Right cardiac atrium (tissue), 5 donors: ENCODE results near the gene RNF208. TPM values are rescaled to one million over a fixed set of nuclear protein-coding genes. Genes with fewer than 3 reads are reported as not detected.
A peak's percentile ranks its signal among the peaks of the same experiment; 100 is the strongest.

Source experiments
- ATAC-seq, 2 donors: fragments of 200-7000 bp; cut with Tn5 transposase; one replicate each; pipeline versions ENCODE4 v1.8.0 to v1.9.1; 2020; ENCODE audit warnings: moderate library complexity in 2 of 2, mild to moderate bottlenecking in 1 of 2
- DNase-seq, 3 donors: peaks; one replicate each; pipeline ENCODE4 v3.0.0-alpha.2; 2020
- H3K27ac ChIP-seq: one replicate; pipeline ENCODE4 v1.5.1; 2013; ENCODE audit warnings: mild to moderate bottlenecking, low read length, control low read depth, moderate library complexity
- H3K27me3 ChIP-seq: one replicate; pipeline ENCODE4 v1.6.1; 2013; ENCODE audit not compliant: control insufficient read depth, insufficient read depth
- H3K4me1 ChIP-seq: one replicate; pipeline ENCODE4 v1.6.1; 2013; ENCODE audit warnings: low read length; ENCODE audit not compliant: control insufficient read depth, insufficient read depth
- H3K4me3 ChIP-seq: one replicate; pipeline ENCODE4 v1.5.1; 2013; ENCODE audit warnings: low read length, control low read depth
- H3K9me3 ChIP-seq: one replicate; pipeline ENCODE4 v1.6.1; 2013; ENCODE audit warnings: low read length; ENCODE audit not compliant: control insufficient read depth
- WGBS: extraction: QIAGEN DNeasy Blood & Tissue Kit; methylation state at CpG from one replicate; pipeline ENCODE4 v1.1.7; 2013; 5-methylcytosine and 5-hydroxymethylcytosine counted together
- intact Hi-C, 4 donors: fragments of 100-400 bp; cut with DNase I; formaldehyde crosslinking; loops; one replicate each; pipeline versions ENCODE4 v1.11.0 to v1.14.0; 2022 to 2023
- polyA plus RNA-seq: library from polyadenylated mRNA; stranded (reverse); fragments of 200-250 nt; gene quantifications from one replicate; pipeline ENCODE4 v1.2.3, GENCODE V29; 2013
- total RNA-seq, 4 donors: library from RNA; stranded (reverse); fragmentation: NEBNext Ultra II Directional; extraction: Animal tissue kit (Norgen Biotek cat#: 25700); gene quantifications; one replicate each; pipeline ENCODE4 v1.2.1, GENCODE V29; 2021
- donor health status: healthy with polysubstance abuse.
- donor health status: DM: no; HTN: yes; CAD: no.
- donor health status: DM: no; HTN: no; CAD: no.
- donor health status: DM: no; HTN: yes; CAD: no; lungs with severe emphysema.
- donor health status: DM: yes; HTN: yes; CAD: no.

The RNF208 gene
- total and polyA plus RNA-seq, 5 donors, result 17.7 to 36.0 (median 25.4) TPM

DNA sequence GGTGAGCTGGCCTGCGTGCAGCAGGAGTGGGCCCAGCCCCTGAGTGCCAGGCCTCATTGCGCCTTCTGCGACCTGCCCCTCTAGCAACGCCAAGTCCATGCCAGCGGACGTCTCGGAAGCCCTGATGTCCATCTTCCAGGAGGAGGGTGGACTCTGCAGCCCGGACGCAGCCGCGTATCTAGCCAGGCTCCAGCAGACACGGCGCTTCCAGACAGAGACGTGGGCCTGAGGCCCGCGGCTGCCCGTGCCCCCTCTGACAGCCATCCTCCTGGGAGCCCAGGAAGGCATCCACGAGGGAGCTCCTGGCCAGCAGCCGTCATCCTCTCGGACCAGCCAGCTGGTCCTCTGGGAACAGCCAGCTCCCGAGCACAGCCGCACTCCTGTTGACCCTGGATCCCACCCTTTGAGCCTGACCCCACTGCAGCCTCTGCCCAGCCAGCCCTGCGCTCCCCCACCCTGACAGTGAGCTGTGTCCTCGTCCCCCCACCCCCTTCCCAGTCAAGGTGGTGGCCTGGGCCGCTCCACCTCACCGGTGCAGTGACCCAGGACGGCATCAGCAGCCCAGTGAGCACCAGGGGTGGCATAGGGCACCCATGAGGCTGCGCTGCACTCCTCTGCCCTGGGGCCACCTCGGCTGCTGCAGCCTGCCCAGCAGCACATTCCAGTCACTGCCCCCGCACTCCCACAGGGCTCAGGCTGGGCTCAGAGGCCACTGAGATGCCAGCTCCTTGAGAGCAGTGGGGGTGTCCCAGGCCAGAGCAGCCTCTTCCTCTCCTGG lies 5.7 kb downstream of the RNF208 start:
- ATAC-seq (no peak), DNase-seq (peak in 1 of 3 donors; percentile 56)
- 89% methylated on average over 30 of the region's 30 CpGs for WGBS
- no peaks in the 10 kb centered on the region for H3K27me3 ChIP-seq
- no peaks in the 10 kb centered on the region for H3K4me1 ChIP-seq
- intact Hi-C loops, result no loop called here
- H3K27ac ChIP-seq, result no peak overlapping the region
- no peak overlapping the region for H3K4me3 ChIP-seq
- no peaks in the 10 kb centered on the region for H3K9me3 ChIP-seq

DNA sequence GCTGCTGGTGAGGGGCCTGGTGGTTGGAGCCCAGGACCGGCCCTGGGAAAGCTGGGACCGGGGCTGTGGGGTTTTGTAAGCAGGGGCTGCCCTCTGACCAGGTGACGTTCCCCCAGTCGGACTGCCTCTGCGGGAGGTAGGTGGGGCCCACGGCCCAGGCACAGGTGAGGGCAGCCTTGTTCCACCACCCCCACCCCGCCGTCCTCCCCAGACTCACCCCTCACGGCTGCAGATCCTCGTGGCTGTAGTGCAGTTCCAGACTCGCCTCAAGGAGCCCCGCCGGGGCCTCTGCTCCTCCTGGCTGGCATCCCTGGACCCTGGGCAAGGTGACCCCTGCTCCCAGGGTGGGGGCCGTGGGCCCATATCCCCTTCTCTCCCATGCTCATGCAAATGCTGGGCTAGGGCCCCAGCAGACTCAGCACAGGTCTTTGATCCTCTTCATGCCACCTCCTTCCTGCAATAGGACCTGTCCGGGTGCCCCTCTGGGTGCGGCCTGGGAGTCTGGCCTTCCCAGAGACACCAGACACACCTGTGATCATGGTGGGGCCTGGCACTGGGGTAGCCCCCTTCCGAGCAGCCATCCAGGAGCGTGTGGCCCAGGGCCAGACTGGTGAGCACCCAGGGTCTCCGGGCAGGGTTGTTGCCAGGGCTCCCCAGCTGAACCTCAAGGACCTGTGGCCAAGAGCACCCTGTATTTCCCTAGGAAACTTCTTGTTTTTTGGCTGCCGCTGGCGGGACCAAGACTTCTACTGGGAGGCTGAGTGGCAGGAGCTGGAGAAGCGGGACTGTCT lies 6.6 kb downstream of the RNF208 start:
- WGBS, result 94% methylated on average over 22 of the region's 22 CpGs
- no peaks in the 10 kb centered on the region for H3K27me3 ChIP-seq
- H3K4me1 ChIP-seq, result no peaks in the 10 kb centered on the region
- peak in 1 of 3 donors; percentile 57 for DNase-seq
- H3K27ac ChIP-seq, result no peak overlapping the region
- H3K4me3 ChIP-seq, result no peak overlapping the region
- H3K9me3 ChIP-seq, result no peaks in the 10 kb centered on the region
- intact Hi-C loops, result no loop called here
- ATAC-seq, result no peak

DNA sequence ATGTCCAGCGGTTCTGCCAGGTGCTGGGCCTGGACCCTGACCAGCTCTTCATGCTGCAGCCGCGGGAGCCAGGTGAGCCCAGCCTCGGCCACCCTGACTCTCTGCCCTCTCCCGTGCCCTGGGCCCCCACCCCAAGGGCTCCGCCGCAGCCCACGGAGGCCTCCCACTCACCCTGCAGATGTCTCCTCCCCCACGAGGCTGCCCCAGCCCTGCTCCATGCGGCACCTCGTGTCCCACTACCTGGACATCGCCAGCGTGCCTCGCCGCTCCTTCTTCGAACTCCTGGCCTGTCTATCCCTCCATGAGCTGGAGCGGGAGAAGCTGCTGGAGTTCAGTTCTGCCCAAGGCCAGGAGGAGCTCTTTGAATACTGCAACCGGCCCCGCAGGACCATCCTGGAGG lies 7.4 kb downstream of the RNF208 start:
- intact Hi-C loops, result no loop called here
- 93% methylated on average over 19 of the region's 19 CpGs for whole genome bisulfite sequencing
- no peak overlapping the region for H3K27ac ChIP-seq

DNA sequence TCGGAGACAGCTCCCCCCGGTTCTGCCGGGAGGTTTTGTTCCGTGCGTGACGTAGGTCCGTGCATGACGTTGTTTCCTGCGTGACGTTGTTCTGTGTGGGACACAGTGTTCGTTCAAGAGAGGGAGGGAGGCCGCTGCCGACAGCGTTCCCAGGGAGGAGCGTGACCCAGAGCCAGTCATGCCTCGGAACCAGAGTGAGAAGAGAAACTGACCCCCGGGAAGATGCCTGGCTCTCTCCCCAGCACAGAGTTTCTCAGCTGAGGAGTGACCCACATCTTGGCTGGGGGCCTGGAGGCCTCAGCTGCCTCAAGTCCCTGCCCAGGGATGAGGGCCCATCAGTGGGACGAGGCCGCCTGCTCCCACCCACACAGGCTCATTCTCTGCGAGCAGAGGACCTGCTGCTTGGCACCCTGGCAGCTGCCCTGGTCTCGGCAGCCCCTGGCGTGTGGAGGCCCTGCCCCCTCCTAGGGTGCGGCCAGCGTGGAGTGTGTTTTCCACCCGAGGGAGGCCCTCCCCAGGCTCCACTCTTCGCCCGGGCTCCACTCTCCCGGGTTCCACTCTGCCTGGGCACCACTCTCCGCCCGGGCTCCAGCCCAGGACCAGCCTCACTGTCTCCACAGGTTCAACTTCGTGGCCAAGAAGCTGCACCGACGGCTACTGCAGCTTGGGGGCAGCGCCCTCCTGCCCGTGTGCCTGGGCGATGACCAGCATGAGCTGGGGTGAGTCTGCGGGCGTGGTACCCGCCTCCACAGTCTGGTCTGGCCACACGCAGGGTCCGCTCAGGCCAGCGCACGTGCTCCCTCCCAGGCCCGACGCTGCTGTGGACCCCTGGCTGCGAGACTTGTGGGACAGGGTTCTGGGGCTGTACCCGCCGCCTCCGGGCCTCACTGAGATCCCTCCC lies 8.6 kb downstream of the RNF208 start:
- intact Hi-C loops, result no loop called here
- Histone ChIP-seq H3K4me1 (no peaks in the 10 kb centered on the region), H3K9me3 (no peaks in the 10 kb centered on the region), H3K27me3 (no peaks in the 10 kb centered on the region), H3K4me3 (no peak overlapping the region), H3K27ac (no peak overlapping the region)
- DNase-seq, result no peak
- ATAC-seq, result no peak
- WGBS, result 88% methylated on average over 49 of the region's 49 CpGs

More for the DNA sequence above, 7.4 kb downstream of the RNF208 start:
- Histone ChIP-seq H3K4me1 (no peaks in the 10 kb centered on the region), H3K9me3 (no peaks in the 10 kb centered on the region), H3K27me3 (no peaks in the 10 kb centered on the region), H3K4me3 (no peak overlapping the region)
- DNase-seq (no peak), ATAC-seq (no peak)

DNA sequence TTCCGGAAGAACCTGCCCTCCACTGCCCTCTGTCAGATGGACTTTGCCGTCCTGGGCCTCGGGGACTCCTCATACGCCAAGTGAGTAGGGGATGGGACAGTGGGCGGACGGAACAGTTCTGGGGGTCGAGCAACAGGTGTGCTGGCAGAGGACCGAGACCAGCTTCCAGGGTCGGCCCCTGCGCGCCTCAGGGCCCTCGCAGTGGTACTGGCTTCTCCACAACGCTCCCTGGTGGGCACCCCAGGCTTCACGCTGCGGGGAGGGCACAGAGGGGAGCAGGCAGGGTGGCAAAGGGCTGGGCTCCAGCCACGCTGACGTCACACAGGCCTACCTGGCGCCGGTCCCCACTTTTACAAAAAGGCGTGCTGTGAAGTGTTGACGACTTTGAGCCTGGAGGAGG lies 9.5 kb downstream of the RNF208 start:
- H3K4me3 ChIP-seq, result no peak overlapping the region
- ATAC-seq, result no peak
- 83% methylated on average over 21 of the region's 21 CpGs for WGBS
- H3K9me3 ChIP-seq, result no peaks in the 10 kb centered on the region
- H3K27ac ChIP-seq, result no peak overlapping the region
- no peaks in the 10 kb centered on the region for H3K27me3 ChIP-seq
- DNase-seq, result peak in 1 of 3 donors; percentile 47
- no peaks in the 10 kb centered on the region for H3K4me1 ChIP-seq
- intact Hi-C loops, result no loop called here

DNA sequence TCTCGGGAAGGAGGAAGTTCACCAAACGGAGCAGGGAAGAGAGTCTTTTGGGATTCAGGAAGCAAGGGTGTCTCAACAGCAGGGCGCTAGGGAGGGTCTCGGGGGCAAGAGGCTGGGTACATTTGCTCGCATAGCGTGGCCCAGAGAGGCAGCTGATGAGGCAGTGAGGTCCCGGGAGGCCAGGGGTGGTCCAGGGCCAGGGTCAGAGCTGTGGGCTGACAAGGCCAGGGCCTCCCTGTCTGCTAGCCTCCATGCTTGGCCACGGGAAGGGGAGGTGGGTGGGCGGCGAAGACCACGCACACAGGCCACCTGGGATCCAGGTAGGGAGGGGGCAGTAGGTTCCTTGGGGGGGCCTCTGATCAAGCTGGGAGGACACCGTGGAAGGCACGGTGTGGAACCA lies 10.5 kb downstream of the RNF208 start:
- no peak for DNase-seq
- Histone ChIP-seq H3K27ac (no peak overlapping the region), H3K4me1 (peaks cover 4% of the 10 kb centered on the region), H3K27me3 (no peaks in the 10 kb centered on the region), H3K9me3 (no peaks in the 10 kb centered on the region), H3K4me3 (no peak overlapping the region)
- 86% methylated on average over 13 of the region's 13 CpGs for WGBS
- intact Hi-C loops, result no loop called here
- ATAC-seq, result no peak

GRCh38 chr9:137206602-137207001 lies 15.4 kb downstream of the RNF208 start:
- Histone ChIP-seq H3K9me3 (no peaks in the 10 kb centered on the region), H3K27ac (no peak overlapping the region), H3K4me3 (peak overlapping the region; percentile 89), H3K27me3 (no peaks in the 10 kb centered on the region), H3K4me1 (peaks cover 14% of the 10 kb centered on the region)
- no peak for ATAC-seq
- no peak for DNase-seq
- intact Hi-C loops, result no loop called here
- WGBS, result 67% methylated on average over 7 of the region's 7 CpGs

DNA sequence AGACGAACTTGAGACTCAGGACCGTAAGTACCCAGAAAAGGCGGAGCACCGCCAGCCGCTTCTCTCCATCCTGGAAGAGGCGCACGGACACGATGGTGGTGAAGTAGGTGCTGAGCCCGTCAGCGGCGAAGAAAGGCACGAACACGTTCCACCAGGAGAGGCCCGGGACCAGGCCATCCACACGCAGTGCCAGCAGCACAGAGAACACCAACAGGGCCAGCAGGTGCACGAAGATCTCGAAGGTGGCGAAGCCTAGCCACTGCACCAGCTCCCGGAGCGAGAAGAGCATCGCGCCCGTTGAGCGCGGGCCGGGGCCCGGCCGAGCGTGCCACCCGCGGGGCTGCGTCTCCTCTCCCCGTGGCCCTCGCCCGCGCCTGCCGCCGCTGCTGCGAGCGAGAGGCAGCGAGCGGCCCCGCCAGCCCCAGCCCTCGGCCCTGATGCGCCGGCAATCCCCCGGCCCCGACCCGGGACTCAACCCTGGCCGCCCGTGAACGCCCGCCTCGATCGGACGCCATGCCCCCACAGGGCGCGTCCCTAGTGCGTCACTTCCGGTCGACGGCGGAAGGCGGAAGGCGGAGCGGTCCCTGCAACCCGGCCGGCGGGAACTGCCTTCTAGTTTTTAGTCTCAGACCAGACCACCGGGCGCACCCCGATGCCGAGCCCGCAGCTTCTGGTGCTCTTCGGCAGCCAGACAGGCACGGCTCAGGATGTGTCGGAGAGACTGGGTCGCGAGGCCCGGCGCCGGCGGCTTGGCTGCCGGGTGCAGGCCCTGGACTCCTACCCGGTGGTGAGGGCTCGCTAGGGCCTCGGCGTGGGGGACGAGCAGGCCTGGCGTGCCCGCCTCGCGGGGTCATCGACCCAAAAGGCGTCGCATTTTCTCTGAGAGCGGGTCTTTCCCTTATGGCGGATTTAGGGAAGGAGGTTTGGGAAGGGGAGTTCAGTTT lies 16.6 kb downstream of the RNF208 start, which contains the start of the genes NDOR1 and TMEM203:
NDOR1 (plus strand) TSS at position 575 of the 944 bp plus-strand sequence; CDS start at position 653, 78 bp downstream.
TMEM203 (minus strand) TSS at position 523 of the 944 bp plus-strand sequence; CDS start at position 289, 234 bp downstream.
- peak; percentile 92 to 97 (median 96) for DNase-seq
- under 1% methylated on average over 98 of the region's 98 CpGs for WGBS
- peak within 1 kb of the TSS; percentile 89 for H3K4me3 ChIP-seq
- peak; percentile 74 for ATAC-seq
- intact Hi-C loops, result no loop called here
- no peaks in the 10 kb centered on the region for H3K9me3 ChIP-seq
- no peaks in the 10 kb centered on the region for H3K27me3 ChIP-seq
- peaks cover 14% of the 10 kb centered on the region for H3K4me1 ChIP-seq
- peak within 1 kb of the TSS; percentile 35 for H3K27ac ChIP-seq

- 15% methylated on average over 21 of the region's 21 CpGs for WGBS
- Histone ChIP-seq H3K4me1 (peaks cover 14% of the 10 kb centered on the region), H3K27ac (no peak overlapping the region), H3K4me3 (peak overlapping the region; percentile 89), H3K9me3 (no peaks in the 10 kb centered on the region), H3K27me3 (no peaks in the 10 kb centered on the region)
- no peak for ATAC-seq
- intact Hi-C loops, result no loop called here
- DNase-seq, result no peak
Observed at GRCh38 chr9:137204731-137205125, 17.3 kb downstream of the RNF208 start.

DNA sequence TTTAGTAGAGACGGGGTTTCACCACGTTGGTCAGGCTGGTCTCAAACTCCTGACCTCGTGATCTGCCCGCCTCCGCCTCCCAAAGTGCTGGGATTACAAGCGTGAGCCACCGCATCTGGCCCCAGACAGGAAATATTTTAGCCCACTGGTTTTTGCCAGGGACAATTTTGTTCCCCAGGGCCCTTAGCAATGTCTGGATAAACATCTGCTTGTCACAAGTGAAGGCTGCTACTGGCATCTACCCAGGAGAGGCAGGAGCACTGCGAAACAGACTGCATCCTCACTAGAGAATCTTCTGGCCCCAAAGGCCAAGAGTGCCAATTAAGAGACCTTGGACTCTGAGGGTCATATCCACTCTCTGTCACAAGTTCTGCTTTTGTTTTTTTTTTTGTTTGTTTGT lies 19.1 kb downstream of the RNF208 start:
- ATAC-seq (no peak), DNase-seq (no peak)
- no peak overlapping the region for H3K4me3 ChIP-seq
- no peak overlapping the region for H3K27ac ChIP-seq
- intact Hi-C loops, result no loop called here
- peaks cover 14% of the 10 kb centered on the region for H3K4me1 ChIP-seq
- H3K9me3 ChIP-seq, result no peaks in the 10 kb centered on the region
- WGBS, result 71% methylated on average over 8 of the region's 8 CpGs
- no peaks in the 10 kb centered on the region for H3K27me3 ChIP-seq
